Mesodermal cell (in vitro differentiated cells): ENCODE measurements around the gene PLCL2.

ENCODE experiments used
- H3K27ac ChIP-seq: 2 replicates; pipeline ENCODE4 v1.7.0; 2013; ENCODE audit warnings: mild to moderate bottlenecking, low read depth, low read length, moderate library complexity; ENCODE audit not compliant: severe bottlenecking
- H3K36me3 ChIP-seq: 2 replicates; pipeline ENCODE4 v1.7.1; 2013; ENCODE audit warnings: mild to moderate bottlenecking, low read length, moderate library complexity; ENCODE audit not compliant: control insufficient read depth, insufficient read depth
- H3K4me1 ChIP-seq: one replicate; pipeline ENCODE4 v1.7.1; 2013; ENCODE audit warnings: mild to moderate bottlenecking, low read length; ENCODE audit not compliant: insufficient read depth, control insufficient read depth, poor library complexity, severe bottlenecking
- H3K4me3 ChIP-seq: 2 replicates; pipeline ENCODE4 v1.7.0; 2013; ENCODE audit warnings: low read length, control low read depth, mild to moderate bottlenecking; ENCODE audit not compliant: insufficient read depth, poor library complexity, severe bottlenecking; ENCODE audit errors: extremely low read depth
- H3K9me3 ChIP-seq: 2 replicates; pipeline ENCODE4 v1.7.1; 2013; ENCODE audit warnings: mild to moderate bottlenecking, low read length, moderate library complexity; ENCODE audit not compliant: control insufficient read depth
- WGBS, 2 experiments: methylation state at CpG; one replicate each; pipeline ENCODE4 v1.1.5; 2013; ENCODE audit warnings: missing lambda C conversion rate in 2 of 2; ENCODE audit not compliant: insufficient coverage in 2 of 2; 5-methylcytosine and 5-hydroxymethylcytosine counted together

The PLCL2 gene

DNA sequence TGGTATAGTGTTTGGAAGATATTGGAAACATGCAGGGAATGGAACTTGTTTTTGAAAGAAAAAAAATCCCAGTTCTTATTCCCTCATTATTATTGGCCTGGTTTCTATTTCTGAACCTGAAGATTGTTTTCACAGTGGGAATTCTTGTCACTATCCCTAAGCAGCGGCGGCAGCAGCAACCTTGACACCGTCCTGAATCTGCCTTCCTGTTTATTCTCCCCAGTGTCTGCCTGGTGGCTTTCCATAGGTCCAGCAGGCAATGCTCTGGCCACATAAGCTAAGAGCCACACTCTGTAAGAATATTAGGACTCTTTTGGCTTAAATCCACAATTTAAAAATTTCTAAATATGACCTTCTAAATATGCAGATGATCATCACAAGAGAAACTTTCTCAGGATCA, 178.0 kb downstream of the PLCL2 start:
- WGBS, 2 experiments, result 62 to 82% methylated on average over 3 of the region's 3 CpGs
- no peaks in the 10 kb centered on the region for H3K36me3 ChIP-seq
- no peaks in the 10 kb centered on the region for H3K4me1 ChIP-seq
- no peak overlapping the region for H3K27ac ChIP-seq
- H3K9me3 ChIP-seq, result no peaks in the 10 kb centered on the region
- no peak overlapping the region for H3K4me3 ChIP-seq

DNA sequence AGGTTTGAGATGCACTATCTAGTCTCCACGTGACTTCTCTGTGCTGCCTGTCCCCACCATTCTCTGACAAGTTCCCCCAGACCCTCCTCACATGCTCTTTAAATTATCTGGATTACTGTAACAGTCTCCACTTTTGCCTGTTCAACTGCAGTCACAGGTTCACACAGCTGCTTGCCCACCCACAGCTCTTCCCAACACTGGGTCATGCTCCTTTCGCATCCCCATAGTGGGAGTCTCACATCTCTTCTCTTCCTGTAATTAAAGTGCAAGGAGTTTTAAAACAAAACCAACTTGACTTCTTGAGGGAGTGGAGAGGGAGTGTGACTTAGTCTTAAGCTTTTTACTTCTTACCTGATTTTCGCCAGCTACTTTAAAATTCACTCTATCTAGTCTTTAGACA, 178.8 kb downstream of the PLCL2 start:
- no peaks in the 10 kb centered on the region for H3K36me3 ChIP-seq
- H3K4me1 ChIP-seq, result no peaks in the 10 kb centered on the region
- no peaks in the 10 kb centered on the region for H3K9me3 ChIP-seq
- H3K27ac ChIP-seq, result no peak overlapping the region
- WGBS, 2 experiments, result 71 to 100% methylated on average over 1 of the region's 3 CpGs
- H3K4me3 ChIP-seq, result no peak overlapping the region

DNA sequence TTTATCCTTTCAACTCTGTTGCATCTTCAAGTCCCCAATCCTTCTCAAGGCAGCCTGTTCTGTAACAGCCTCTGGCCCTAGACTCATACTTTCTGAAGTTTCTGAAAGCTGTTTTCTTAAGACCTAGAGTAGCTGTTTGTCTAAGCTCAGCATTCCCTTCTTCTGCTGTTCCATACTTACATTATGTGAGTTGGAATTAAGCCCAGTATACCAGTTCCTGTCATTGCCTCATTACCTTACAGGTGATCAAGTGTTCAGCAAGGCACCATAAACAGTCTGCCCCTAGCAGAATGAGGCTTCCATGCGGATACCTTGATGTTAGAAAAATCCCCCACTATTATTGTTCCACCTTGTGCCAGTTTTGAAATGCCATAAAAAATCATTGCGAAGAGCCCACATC, 180.6 kb downstream of the PLCL2 start:
- Histone ChIP-seq H3K36me3 (no peaks in the 10 kb centered on the region), H3K4me1 (no peaks in the 10 kb centered on the region), H3K9me3 (no peaks in the 10 kb centered on the region), H3K4me3 (no peak overlapping the region), H3K27ac (no peak overlapping the region)
- 100% methylated on average over 1 to 2 of the region's 2 CpGs for WGBS, 2 experiments

DNA sequence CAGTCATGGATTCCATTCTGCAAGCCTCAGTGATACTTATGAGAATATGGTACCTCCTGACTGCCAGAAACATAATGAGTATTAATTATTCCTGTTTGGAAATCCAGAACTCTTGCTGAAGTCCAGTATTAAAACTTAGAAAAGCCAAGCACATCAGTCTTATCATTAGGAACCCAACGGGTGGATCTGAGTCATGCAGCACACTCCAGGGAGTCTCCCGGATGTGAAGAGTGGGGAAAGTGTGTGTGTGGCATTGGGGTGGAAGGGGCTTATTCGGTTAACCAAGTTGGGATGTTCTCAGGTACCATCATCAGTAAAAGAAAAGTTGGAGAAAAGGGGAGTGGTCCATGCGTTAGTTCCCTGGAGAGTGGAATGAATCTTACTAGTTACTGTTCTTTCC, 181.1 kb downstream of the PLCL2 start:
- Histone ChIP-seq H3K27ac (no peak overlapping the region), H3K4me1 (no peaks in the 10 kb centered on the region), H3K9me3 (no peaks in the 10 kb centered on the region), H3K36me3 (no peaks in the 10 kb centered on the region), H3K4me3 (no peak overlapping the region)
- WGBS, 2 experiments, result 75 to 84% methylated on average over 2 to 3 of the region's 4 CpGs

DNA sequence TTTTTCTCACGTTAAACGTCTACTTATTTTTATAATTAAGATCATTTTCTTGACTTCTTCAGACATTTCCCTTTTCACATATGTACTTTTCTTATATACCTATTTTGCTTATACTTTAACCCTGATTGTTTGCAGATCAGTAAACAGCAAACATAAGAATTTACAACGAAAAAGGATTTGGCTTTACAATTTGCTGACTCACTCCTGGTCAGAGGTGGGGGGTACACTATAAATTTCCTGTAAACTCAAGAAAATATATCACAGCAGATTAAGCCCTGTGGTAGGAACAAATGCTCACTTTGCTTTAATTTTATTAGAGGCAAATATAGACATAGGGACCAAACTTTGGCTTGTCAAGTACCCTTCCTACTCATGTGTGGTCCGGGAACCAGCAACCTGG, 185.0 kb downstream of the PLCL2 start:
- Histone ChIP-seq H3K36me3 (no peaks in the 10 kb centered on the region), H3K4me3 (no peak overlapping the region), H3K9me3 (no peaks in the 10 kb centered on the region), H3K4me1 (no peaks in the 10 kb centered on the region), H3K27ac (no peak overlapping the region)
- 70% methylated on average over 1 of the region's 4 CpGs; no CpG with 5 or more reads in 1 of the 2 experiments for WGBS, 2 experiments

DNA sequence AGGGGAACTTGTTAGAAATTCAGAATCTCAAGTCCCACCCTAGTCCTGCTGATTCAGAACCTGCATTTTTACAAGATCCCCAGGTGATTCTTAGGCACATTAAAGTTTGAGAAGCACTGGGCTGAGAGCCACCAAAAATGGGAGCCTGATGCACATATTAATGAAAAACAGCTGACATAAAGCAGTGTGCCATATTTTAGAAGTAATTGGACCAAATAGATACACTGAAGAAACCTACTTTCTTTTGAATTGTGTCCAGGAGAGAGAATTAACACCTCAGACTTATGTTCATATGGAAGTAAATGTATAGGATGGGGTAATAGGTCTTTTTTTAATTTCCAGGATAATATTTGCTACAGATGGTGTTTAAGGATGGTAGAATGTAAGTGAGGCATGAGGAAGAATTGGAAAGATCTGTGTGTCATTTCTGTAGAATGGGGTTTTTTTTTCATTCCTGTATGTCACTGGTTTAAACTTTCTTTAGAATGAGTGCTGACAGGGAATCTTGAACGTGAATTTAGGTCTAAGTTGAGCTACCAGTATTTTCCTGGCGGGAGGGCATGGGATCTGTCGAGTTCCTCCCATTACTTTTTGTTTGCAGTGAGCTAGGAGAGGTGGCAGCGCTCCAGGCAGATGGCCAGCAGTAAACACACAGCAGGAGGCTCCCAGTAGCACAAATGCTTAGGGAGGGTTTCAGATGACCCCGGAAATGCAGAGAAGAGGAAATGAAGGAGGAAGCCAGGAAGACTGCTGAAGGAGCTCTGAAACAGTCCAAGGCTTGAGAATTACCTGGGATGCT, 185.6 kb downstream of the PLCL2 start:
- Histone ChIP-seq H3K4me1 (no peaks in the 10 kb centered on the region), H3K4me3 (no peak overlapping the region), H3K9me3 (no peaks in the 10 kb centered on the region), H3K36me3 (no peaks in the 10 kb centered on the region), H3K27ac (no peak overlapping the region)
- WGBS, 2 experiments, result 17 to 27% methylated on average over 3 to 4 of the region's 5 CpGs

DNA sequence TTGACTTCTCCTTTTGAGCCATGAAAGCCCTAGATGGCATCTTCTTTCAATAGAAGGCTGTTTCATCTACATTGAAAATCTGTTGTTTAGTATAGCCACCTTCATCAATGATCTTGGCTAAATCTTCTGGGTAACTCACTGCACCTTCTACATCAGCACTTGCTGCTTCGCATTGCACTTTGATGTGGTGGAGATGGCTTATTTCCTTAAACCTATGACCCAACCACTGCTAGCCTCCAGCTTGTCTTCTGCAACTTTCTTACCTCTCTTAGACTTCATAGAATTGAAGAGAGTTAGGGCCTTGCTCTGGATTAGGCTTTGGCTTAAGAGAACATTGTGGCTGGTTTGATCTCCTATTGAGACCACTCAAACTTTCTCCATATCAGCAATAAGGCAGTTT, 189.8 kb downstream of the PLCL2 start:
- no CpG with 5 or more reads among the region's 1 CpG for WGBS, 2 experiments
- Histone ChIP-seq H3K36me3 (no peaks in the 10 kb centered on the region), H3K4me1 (no peaks in the 10 kb centered on the region), H3K4me3 (no peak overlapping the region), H3K27ac (no peak overlapping the region), H3K9me3 (no peaks in the 10 kb centered on the region)

DNA sequence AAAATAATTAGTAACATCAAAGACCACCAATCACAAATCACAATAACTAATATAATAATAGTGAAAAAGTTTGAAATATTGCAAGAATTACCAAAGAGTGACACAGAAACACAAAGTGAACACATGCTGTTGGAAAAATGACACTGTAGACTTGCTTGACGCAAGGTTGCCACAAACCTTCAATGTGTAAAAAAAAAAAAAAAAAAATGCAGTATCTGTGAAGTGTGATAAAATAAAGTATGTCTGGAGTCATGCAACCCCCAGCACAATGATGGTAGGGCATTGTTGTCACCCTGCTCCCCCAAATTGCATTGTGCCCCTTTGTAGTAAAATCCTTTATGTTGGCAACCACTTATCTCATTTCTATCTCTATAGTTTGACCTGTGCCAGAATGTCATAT, 190.6 kb downstream of the PLCL2 start:
- WGBS, 2 experiments, result 100% methylated on average over 1 of the region's 1 CpG
- H3K36me3 ChIP-seq, result no peaks in the 10 kb centered on the region
- no peaks in the 10 kb centered on the region for H3K4me1 ChIP-seq
- no peaks in the 10 kb centered on the region for H3K9me3 ChIP-seq
- H3K27ac ChIP-seq, result no peak overlapping the region
- H3K4me3 ChIP-seq, result no peak overlapping the region

DNA sequence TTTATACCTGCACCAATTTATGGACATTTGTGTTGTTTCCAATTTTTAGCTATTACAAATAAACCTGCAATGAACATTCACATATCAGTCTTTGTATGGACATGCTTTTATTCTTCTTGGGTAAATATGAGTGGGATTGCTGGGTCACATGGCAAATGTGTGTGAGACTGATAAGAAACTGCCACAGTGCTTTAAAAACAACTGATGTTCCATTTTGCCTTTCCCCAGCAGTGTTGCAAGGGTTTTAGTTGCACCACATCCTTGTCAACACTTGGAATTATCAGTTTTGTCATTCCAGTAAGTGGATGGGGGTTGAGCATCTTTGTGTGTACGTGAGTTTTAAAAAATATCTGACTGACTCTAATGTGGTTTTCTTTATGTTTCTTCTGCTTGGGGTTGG, 191.2 kb downstream of the PLCL2 start:
- no peak overlapping the region for H3K4me3 ChIP-seq
- H3K9me3 ChIP-seq, result no peaks in the 10 kb centered on the region
- no peaks in the 10 kb centered on the region for H3K4me1 ChIP-seq
- no peaks in the 10 kb centered on the region for H3K36me3 ChIP-seq
- no peak overlapping the region for H3K27ac ChIP-seq
- WGBS, 2 experiments, result no CpG with 5 or more reads among the region's 1 CpG

DNA sequence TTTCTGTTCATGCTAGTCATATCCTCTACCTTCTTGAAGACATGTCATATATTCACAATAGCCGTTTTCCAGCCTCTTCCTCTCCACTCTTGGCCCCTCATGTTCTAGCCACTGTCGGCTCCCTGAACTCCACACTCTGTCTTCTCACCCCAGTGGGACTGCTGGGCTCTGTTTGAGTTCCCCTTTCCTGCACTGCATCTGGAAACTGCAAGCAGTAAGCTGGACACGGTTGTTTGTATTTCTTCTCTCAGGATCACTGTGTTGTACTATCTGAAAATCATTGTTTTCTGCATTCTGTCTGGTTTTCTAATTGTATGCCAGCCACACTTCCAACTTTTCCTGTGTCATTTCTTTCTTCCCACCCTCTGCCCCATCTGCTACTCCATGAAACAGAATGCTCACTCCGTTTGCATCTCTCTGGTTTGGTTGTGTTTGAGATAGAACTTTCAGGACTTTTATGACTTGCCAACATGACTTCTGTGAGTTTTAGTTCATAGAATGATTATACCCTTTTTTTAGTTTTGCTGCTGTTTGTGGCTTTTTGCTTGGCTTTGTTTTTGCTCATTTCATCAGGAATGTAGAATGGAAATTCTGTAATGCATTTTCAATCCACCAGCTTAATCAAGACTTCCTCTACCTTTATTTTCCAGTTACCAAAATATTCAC, 192.3 kb downstream of the PLCL2 start:
- no peaks in the 10 kb centered on the region for H3K36me3 ChIP-seq
- no peaks in the 10 kb centered on the region for H3K4me1 ChIP-seq
- no peaks in the 10 kb centered on the region for H3K9me3 ChIP-seq
- H3K27ac ChIP-seq, result no peak overlapping the region
- H3K4me3 ChIP-seq, result no peak overlapping the region
- WGBS, 2 experiments, result 67 to 69% methylated on average over 3 to 4 of the region's 4 CpGs

DNA sequence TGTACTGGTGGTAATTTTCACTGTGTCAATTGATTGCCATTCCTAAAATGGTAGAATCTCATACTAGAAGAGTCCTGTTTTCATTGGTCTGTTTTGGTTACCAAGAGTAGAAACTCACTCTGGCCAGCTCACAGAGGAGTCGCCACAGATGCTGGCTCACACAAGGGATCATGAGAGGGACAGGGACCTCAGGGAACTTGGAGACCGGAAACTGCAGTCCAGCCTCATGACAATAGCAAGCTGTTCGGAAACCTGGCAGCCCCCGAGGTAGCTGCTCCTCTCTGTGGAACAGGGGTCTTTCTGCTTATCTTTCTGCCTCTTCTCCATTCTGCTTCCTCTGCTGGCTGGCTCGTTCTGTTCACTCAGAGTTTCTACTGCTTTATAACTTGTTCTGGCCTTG, 192.9 kb downstream of the PLCL2 start:
- 83 to 88% methylated on average over 3 to 5 of the region's 5 CpGs for WGBS, 2 experiments
- Histone ChIP-seq H3K27ac (no peak overlapping the region), H3K4me3 (no peak overlapping the region), H3K4me1 (no peaks in the 10 kb centered on the region), H3K9me3 (no peaks in the 10 kb centered on the region), H3K36me3 (no peaks in the 10 kb centered on the region)
